HUES48 (cell line): ENCODE measurements around the gene TNS1.

ENCODE experiments used
- H3K27ac ChIP-seq: one replicate; pipeline ENCODE4 v1.7.0; 2013; ENCODE audit warnings: low read depth, low read length, inconsistent platforms
- H3K27me3 ChIP-seq: 2 replicates; pipeline ENCODE4 v1.6.1; 2013; ENCODE audit warnings: mild to moderate bottlenecking, low read length; ENCODE audit not compliant: control insufficient read depth, insufficient read depth
- H3K36me3 ChIP-seq: 2 replicates; pipeline ENCODE4 v1.6.1; 2013; ENCODE audit warnings: low read length; ENCODE audit not compliant: control insufficient read depth, insufficient read depth
- H3K4me1 ChIP-seq: 2 replicates; pipeline ENCODE4 v1.6.1; 2013; ENCODE audit warnings: mild to moderate bottlenecking, low read length; ENCODE audit not compliant: control insufficient read depth, insufficient read depth
- H3K4me3 ChIP-seq: 2 replicates; pipeline ENCODE4 v1.5.1; 2013; ENCODE audit warnings: mild to moderate bottlenecking, low read depth, low read length
- H3K9ac ChIP-seq: 2 replicates; pipeline ENCODE4 v1.6.1; 2013; ENCODE audit warnings: mild to moderate bottlenecking, low read depth, low read length, moderate library complexity
- H3K9me3 ChIP-seq: 2 replicates; pipeline ENCODE4 v1.6.1; 2013; ENCODE audit warnings: low read length; ENCODE audit not compliant: control insufficient read depth, insufficient read depth

Gene TNS1

GRCh38 chr2:217845301-217845700, 157.5 kb downstream of the TNS1 start:
- Histone ChIP-seq H3K27me3 (no peaks in the 10 kb centered on the region), H3K9me3 (0 out of 2 replicates have a peak, but pooled peaks cover 10% of the 10 kb centered on the region), H3K27ac (no peak overlapping the region), H3K4me1 (no peaks in the 10 kb centered on the region), H3K36me3 (no peaks in the 10 kb centered on the region), H3K4me3 (no peak overlapping the region), H3K9ac (no peak overlapping the region)

GRCh38 chr2:217844696-217845095, 158.1 kb downstream of the TNS1 start:
- Histone ChIP-seq H3K9me3 (0 out of 2 replicates have a peak, but pooled peaks cover 10% of the 10 kb centered on the region), H3K4me1 (no peaks in the 10 kb centered on the region), H3K27me3 (no peaks in the 10 kb centered on the region), H3K9ac (no peak overlapping the region), H3K27ac (no peak overlapping the region), H3K36me3 (no peaks in the 10 kb centered on the region), H3K4me3 (no peak overlapping the region)

GRCh38 chr2:217843324-217843723, 159.5 kb downstream of the TNS1 start:
- H3K27me3 ChIP-seq, result no peaks in the 10 kb centered on the region
- no peaks in the 10 kb centered on the region for H3K4me1 ChIP-seq
- H3K36me3 ChIP-seq, result no peaks in the 10 kb centered on the region
- 0 out of 2 replicates have a peak, but pooled peaks cover 10% of the 10 kb centered on the region for H3K9me3 ChIP-seq
- no peak overlapping the region for H3K27ac ChIP-seq
- H3K9ac ChIP-seq, result no peak overlapping the region
- no peak overlapping the region for H3K4me3 ChIP-seq

DNA sequence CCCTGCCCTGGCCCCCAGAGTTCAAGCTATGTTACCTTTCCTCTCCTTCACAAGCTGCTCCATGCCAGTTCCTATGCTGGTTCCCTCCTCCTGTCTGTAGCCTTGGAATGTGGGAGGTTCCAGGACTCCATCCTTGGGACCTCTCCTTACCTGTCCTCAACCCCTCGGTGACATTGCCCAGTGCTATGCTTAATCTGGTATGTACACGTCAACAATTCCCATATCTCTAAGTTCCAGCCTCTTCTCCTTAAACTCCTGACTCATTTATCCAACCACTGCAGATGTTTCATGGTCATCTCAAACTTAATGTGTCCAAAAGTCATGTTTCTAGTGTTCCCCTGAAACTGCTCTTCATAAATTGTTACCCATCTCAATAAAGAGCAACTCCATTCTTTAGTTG, 160.8 kb downstream of the TNS1 start:
- Histone ChIP-seq H3K4me3 (no peak overlapping the region), H3K4me1 (peaks cover under 1% of the 10 kb centered on the region; the same call in 1 of the 2 replicates), H3K9me3 (0 out of 2 replicates have a peak, but pooled peaks cover 10% of the 10 kb centered on the region), H3K36me3 (no peaks in the 10 kb centered on the region), H3K9ac (no peak overlapping the region), H3K27me3 (no peaks in the 10 kb centered on the region), H3K27ac (no peak overlapping the region)

DNA sequence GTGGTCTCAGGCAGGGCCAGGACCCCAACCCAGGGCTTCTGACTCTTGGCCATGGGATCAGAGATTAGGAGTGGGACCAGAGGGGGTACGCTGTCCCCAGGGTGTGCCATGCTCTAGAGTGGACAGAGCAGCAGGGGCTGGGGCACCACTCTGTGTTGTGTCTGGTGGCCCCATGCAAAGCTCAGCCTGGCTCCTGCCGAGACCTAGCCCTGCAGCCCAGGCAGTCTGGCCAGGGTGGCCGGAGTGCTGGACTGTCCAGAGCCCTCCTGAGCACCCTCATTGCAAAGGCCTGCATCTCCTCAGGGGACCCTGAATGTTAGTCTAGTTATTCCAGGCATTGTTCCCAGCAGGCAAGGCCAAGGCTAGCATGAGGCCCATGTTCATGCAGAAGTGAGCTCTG, 162.3 kb downstream of the TNS1 start:
- Histone ChIP-seq H3K9me3 (0 out of 2 replicates have a peak, but pooled peaks cover 9% of the 10 kb centered on the region), H3K9ac (no peak overlapping the region), H3K27ac (no peak overlapping the region), H3K4me1 (peaks cover 5% of the 10 kb centered on the region; the same call in 1 of the 2 replicates), H3K27me3 (no peaks in the 10 kb centered on the region), H3K4me3 (no peak overlapping the region), H3K36me3 (no peaks in the 10 kb centered on the region)

- Histone ChIP-seq H3K27me3 (peaks cover 5% of the 10 kb centered on the region; the same call in 1 of the 2 replicates), H3K9me3 (0 out of 2 replicates have a peak, but pooled peaks cover 3% of the 10 kb centered on the region), H3K27ac (no peak overlapping the region), H3K4me1 (peaks cover 5% of the 10 kb centered on the region; the same call in 1 of the 2 replicates), H3K36me3 (no peaks in the 10 kb centered on the region), H3K9ac (no peak overlapping the region), H3K4me3 (no peak overlapping the region)
Observed at GRCh38 chr2:217839750-217840107, 163.1 kb downstream of the TNS1 start.

DNA sequence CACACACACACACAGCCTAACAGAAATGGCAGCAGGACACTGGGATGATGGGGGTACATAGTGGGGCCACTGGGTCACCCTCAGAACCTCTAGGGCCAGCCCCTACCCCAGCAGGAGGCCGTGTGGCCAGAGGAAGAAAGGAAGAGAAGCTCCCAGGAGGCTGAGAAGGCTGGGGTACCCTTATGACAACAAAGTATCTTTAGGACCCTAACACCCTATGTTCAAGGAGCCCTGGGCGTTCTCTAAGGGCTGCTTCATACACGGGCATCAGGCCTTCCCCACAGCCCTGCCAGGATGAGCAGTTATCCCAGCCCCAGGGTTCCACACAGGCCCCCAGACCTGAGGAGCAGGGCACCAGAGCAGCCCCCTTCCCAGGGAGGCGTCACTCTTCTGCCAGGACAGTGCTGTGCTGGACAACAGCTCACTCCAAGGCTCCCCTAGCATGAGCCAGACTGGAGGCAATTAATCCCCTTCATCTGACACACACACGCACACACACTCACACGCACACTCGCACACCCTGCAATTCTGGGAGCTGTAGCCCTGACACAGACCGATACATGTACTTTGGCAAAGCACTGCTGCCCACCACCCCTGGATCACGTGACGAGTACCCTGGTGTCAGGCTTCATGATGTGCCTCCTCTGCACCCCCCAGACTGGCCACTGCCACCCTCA, 163.6 kb downstream of the TNS1 start:
- Histone ChIP-seq H3K9ac (no peak overlapping the region), H3K36me3 (no peaks in the 10 kb centered on the region), H3K4me1 (peaks cover 5% of the 10 kb centered on the region; the same call in 1 of the 2 replicates), H3K27ac (no peak overlapping the region), H3K27me3 (peaks cover 5% of the 10 kb centered on the region; the same call in 1 of the 2 replicates), H3K4me3 (no peak overlapping the region), H3K9me3 (0 out of 2 replicates have a peak, but pooled peaks cover 1% of the 10 kb centered on the region)

GRCh38 chr2:217838409-217838831, 164.4 kb downstream of the TNS1 start:
- H3K9ac ChIP-seq, result no peak overlapping the region
- H3K9me3 ChIP-seq, result no peaks in the 10 kb centered on the region
- no peak overlapping the region for H3K27ac ChIP-seq
- peaks cover 5% of the 10 kb centered on the region; the same call in 1 of the 2 replicates for H3K4me1 ChIP-seq
- H3K27me3 ChIP-seq, result peaks cover 5% of the 10 kb centered on the region; the same call in 1 of the 2 replicates
- H3K4me3 ChIP-seq, result no peak overlapping the region
- no peaks in the 10 kb centered on the region for H3K36me3 ChIP-seq

- Histone ChIP-seq H3K36me3 (no peaks in the 10 kb centered on the region), H3K4me1 (peaks cover 5% of the 10 kb centered on the region; the same call in 1 of the 2 replicates), H3K27ac (no peak overlapping the region), H3K27me3 (peaks cover 5% of the 10 kb centered on the region; the same call in 1 of the 2 replicates), H3K4me3 (no peak overlapping the region), H3K9me3 (no peaks in the 10 kb centered on the region), H3K9ac (no peak overlapping the region)
Observed at GRCh38 chr2:217837530-217837929, 165.3 kb downstream of the TNS1 start.

- Histone ChIP-seq H3K27me3 (peaks cover 5% of the 10 kb centered on the region; the same call in 1 of the 2 replicates), H3K4me1 (peaks cover 5% of the 10 kb centered on the region; the same call in 1 of the 2 replicates), H3K36me3 (no peaks in the 10 kb centered on the region), H3K9me3 (no peaks in the 10 kb centered on the region), H3K4me3 (no peak overlapping the region), H3K9ac (no peak overlapping the region), H3K27ac (peak overlapping the region; percentile 78)
Observed at GRCh38 chr2:217836901-217837491, 165.8 kb downstream of the TNS1 start.
